Eye (tissue), 1 donor: ENCODE data around the gene GPR139.

ENCODE experiments used
- DNase-seq: peaks from one replicate; pipeline ENCODE4 v3.0.0-alpha.2; 2015

The GPR139 gene

GRCh38 chr16:20051611-20052010 lies 22.1 kb downstream of the GPR139 start:
- no peak for DNase-seq

- peak; percentile 17 for DNase-seq
Observed at GRCh38 chr16:20051147-20051546, 22.5 kb downstream of the GPR139 start.

DNA sequence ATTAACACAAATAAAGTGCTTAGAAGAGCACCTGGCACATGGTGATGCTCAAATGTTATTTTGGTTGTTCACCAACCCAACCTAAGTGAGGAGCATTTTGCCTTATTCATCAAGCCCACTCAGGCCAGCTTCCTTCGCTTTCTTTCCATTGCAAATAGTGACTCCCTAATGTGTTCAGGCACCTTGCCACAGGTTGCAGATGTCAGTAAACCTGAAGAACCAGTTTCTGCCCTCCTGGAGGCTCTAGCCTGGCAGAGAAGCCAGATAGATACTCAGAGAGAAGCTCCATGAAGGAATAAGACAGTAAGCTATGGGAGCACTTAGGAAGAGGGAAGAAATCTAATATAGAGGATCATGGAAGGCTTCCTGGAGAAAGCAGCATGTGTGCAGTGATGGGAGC lies 23.9 kb downstream of the GPR139 start:
- no peak for DNase-seq

- DNase-seq: no peak
Observed at GRCh38 chr16:20045886-20046285, 27.8 kb downstream of the GPR139 start.

DNA sequence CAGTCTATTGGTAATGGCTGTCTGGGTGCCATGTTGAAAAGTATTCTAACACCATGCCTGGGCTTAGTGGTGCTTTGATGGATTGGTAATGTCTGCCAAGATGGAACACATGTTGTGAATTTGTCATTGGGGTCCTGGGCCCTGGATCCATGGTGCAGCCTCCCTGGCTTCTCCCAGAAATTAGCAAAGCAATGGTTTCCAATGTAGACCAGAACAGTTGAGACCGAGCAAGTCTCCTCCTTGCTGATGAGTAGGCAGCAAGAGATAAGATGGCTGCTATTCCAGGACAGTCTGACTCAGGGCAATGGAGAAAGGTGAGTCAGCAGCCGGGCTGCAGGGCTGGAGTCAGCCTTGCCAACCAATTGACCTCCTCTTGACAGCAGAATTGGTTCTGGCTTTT lies 30.8 kb downstream of the GPR139 start:
- no peak for DNase-seq

DNA sequence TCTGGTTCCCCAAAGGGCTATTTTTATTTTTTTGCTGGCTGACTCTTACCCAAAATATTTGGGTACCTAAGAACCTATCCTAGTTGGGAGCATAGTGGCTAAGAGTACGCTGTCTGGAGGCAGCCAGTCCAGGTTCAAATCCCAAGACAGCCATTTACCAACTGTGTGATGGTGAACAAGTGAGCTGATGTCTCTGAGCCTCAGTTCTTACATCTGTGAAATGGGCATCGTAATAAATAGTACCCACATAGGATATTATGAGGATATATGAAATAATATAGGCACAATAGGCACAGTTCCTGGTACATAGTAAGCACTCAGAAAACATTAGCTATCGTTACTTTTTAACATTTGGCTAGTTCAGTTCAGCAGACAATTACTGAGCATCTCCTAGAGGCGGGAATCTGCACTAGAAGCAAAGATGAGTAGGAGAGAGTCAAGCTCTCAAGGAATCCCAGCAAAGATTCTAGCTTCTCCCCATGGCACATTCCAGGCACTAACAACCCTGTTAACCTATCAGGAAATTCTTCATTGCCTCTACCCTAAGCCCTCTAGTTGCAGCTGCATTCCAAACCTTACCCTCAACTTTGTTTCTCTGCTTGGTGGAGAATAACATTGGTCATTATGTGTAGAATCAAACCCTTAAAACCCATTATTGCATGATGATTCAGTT lies 31.6 kb downstream of the GPR139 start:
- DNase-seq: no peak

- no peak for DNase-seq
Observed at GRCh38 chr16:20040011-20040410, 33.7 kb downstream of the GPR139 start.

GRCh38 chr16:20029611-20030010 lies 44.1 kb downstream of the GPR139 start:
- no peak for DNase-seq

- DNase-seq: peak; percentile 74
Observed at GRCh38 chr16:20026361-20027072, 47.2 kb downstream of the GPR139 start.

GRCh38 chr16:20023190-20023589 lies 50.5 kb downstream of the GPR139 start:
- DNase-seq: peak; percentile 85

DNA sequence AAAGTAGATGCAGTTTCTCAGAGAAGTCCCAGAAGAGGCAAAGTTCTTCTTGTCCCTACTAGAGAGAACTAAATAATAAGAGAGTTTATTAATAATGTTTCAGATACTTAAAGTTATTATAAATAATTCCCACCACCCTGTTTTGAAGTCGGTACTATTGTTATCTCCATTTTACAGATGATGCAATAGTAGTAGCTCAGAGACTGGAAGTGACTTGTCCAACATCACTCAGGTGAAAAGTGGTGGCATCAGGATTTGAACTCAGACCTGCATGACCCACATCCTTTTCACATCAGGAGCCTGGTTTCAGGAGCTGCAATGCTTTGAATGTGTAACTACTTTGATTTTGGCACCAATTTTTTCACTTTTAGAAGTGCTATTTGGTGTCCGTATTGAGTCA lies 52.7 kb downstream of the GPR139 start:
- no peak for DNase-seq

DNA sequence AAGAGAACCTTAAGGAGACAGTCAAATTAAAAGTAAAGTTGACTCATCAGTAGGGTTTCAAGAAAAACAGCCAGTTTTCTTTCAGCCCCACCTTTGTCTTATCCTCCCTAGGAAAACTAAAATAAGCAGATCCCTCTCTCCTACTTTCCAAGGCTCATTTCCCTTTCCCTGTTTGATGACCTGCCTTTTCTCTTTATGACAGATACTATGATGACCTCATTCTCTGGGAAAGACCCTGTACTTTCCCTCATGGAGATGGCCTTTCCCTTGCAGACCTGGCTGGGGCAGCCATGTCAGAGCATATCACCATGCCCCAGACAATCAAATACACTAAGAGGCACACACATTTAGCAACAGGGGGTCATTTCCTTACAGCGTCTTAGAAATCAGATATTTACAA lies 53.6 kb downstream of the GPR139 start:
- DNase-seq: no peak

DNA sequence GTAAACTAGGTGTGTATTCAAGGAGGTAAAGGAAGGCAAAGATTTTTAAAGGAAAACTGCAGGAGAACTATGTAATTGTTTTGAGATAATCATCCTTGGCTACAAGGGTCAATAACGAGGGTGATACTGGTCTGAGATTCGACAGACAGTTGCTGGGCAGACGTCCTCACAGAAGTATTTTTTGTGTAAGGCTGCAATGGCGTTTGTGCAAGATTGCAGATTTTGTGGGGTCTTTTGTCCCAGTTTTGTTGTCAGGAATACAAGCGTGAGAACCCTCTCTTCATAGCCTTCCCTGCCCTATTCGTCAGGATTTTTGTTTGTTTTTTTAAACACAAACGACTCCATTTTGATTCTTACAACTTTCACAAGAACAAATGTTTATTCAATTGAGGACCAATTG lies 57.5 kb downstream of the GPR139 start:
- DNase-seq: no peak

GRCh38 chr16:20004931-20005330 lies 68.8 kb downstream of the GPR139 start:
- DNase-seq: no peak

GRCh38 chr16:20002936-20003335 lies 70.8 kb downstream of the GPR139 start:
- DNase-seq: no peak

- peak; percentile 65 for DNase-seq
Observed at GRCh38 chr16:20001856-20002707, 71.6 kb downstream of the GPR139 start.

- DNase-seq: no peak
Observed at GRCh38 chr16:19997734-19998133, 76.0 kb downstream of the GPR139 start.

GRCh38 chr16:19997264-19997663 lies 76.4 kb downstream of the GPR139 start:
- no peak for DNase-seq

- no peak for DNase-seq
Observed at GRCh38 chr16:19994466-19995170, 79.1 kb downstream of the GPR139 start.

DNA sequence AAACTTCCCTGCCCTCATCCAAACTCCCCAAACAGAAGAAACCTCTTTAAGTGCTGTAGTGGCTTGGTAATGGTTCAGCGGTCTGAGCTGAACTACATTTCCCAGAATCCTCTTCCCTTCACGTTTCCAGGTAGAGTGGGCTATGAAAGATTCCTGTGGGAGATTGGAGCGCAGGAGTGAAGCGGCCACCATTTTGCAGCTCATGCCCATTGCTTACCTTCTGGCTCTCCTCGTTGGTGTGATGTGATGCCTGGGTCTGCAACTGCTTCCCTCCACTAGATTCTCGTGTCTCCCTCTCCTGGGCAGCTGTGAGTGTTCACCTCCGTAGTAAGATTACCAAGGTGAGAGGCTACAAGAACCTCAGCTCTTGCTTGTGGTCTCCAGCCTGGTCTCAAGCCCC lies 82.1 kb downstream of the GPR139 start:
- no peak for DNase-seq

GRCh38 chr16:19984135-19984534 lies 89.6 kb downstream of the GPR139 start:
- DNase-seq: no peak
